H9 (cell line): ENCODE data around the gene ZNF366. TPM values are rescaled to one million over a fixed set of nuclear protein-coding genes. Genes with fewer than 3 reads are reported as not detected.

Source experiments
- DNase-seq: peaks from one replicate; pipeline ENCODE4 v3.0.0-alpha.2; 2017
- H2AFZ ChIP-seq: one replicate; pipeline ENCODE4 v1.6.1; 2013; ENCODE audit warnings: mild to moderate bottlenecking, low read length, control low read depth, moderate library complexity
- H2AK5ac ChIP-seq: 2 replicates; pipeline ENCODE4 v1.6.1; 2013; ENCODE audit warnings: low read length, control low read depth, mixed read lengths; ENCODE audit not compliant: insufficient read length
- H2BK120ac ChIP-seq: one replicate; pipeline ENCODE4 v1.6.1; 2013; ENCODE audit warnings: low read depth, mild to moderate bottlenecking, low read length, control low read depth, inconsistent platforms; ENCODE audit not compliant: poor library complexity, severe bottlenecking
- H2BK12ac ChIP-seq: 2 replicates; pipeline ENCODE4 v1.6.1; 2013; ENCODE audit warnings: low read length, control low read depth, mixed read lengths, low read depth; ENCODE audit not compliant: insufficient read length
- H2BK15ac ChIP-seq: 2 replicates; pipeline ENCODE4 v1.6.1; 2013; ENCODE audit warnings: low read depth, low read length, control low read depth
- H2BK20ac ChIP-seq: one replicate; pipeline ENCODE4 v1.6.1; 2013; ENCODE audit warnings: low read depth, mild to moderate bottlenecking, low read length, control low read depth, inconsistent platforms; ENCODE audit not compliant: poor library complexity, severe bottlenecking
- H2BK5ac ChIP-seq: 2 replicates; pipeline ENCODE4 v1.6.1; 2013; ENCODE audit warnings: low read length, control low read depth, mixed read lengths; ENCODE audit not compliant: insufficient read length
- H3K14ac ChIP-seq: 2 replicates; pipeline ENCODE4 v1.6.1; 2013; ENCODE audit warnings: low read length, control low read depth; ENCODE audit not compliant: insufficient read depth
- H3K18ac ChIP-seq: 2 replicates; pipeline ENCODE4 v1.6.1; 2013; ENCODE audit warnings: low read depth, mild to moderate bottlenecking, mixed read lengths, low read length, control low read depth; ENCODE audit not compliant: insufficient read length
- H3K23ac ChIP-seq: 2 replicates; pipeline ENCODE4 v1.6.1; 2013; ENCODE audit warnings: low read length, control low read depth, mixed read lengths, low read depth; ENCODE audit not compliant: insufficient read length
- H3K23me2 ChIP-seq: 2 replicates; pipeline ENCODE4 v1.6.1; 2013; ENCODE audit warnings: low read depth, mild to moderate bottlenecking, mixed read lengths, low read length, control low read depth; ENCODE audit not compliant: insufficient read length, poor library complexity, severe bottlenecking
- H3K27ac ChIP-seq: 2 replicates; pipeline ENCODE4 v1.5.1; 2013; ENCODE audit warnings: low read length, control low read depth, mixed read lengths, low read depth; ENCODE audit not compliant: insufficient read length
- H3K27me3 ChIP-seq: 2 replicates; pipeline ENCODE4 v1.6.1; 2013; ENCODE audit warnings: low read length, control low read depth, inconsistent platforms; ENCODE audit not compliant: insufficient read depth
- H3K4ac ChIP-seq: 2 replicates; pipeline ENCODE4 v1.6.1; 2013; ENCODE audit warnings: low read depth, mild to moderate bottlenecking, control low read depth, inconsistent platforms, low read length, moderate library complexity
- H3K4me1 ChIP-seq: 2 replicates; pipeline ENCODE4 v1.6.1; 2013; ENCODE audit warnings: low read length, control low read depth, inconsistent platforms; ENCODE audit not compliant: insufficient read depth
- H3K4me2 ChIP-seq: 2 replicates; pipeline ENCODE4 v1.6.1; 2013; ENCODE audit warnings: low read length, control low read depth, mixed read lengths; ENCODE audit not compliant: insufficient read length, insufficient read depth
- H3K56ac ChIP-seq: 2 replicates; pipeline ENCODE4 v1.6.1; 2013; ENCODE audit warnings: low read depth, mild to moderate bottlenecking, mixed read lengths, low read length, control low read depth; ENCODE audit not compliant: insufficient read length
- H3K79me1 ChIP-seq: 2 replicates; pipeline ENCODE4 v1.6.1; 2013; ENCODE audit warnings: low read depth, mild to moderate bottlenecking, moderate library complexity, low read length, control low read depth, inconsistent platforms; ENCODE audit not compliant: insufficient read depth, poor library complexity, severe bottlenecking
- H3K79me2 ChIP-seq: 2 replicates; pipeline ENCODE4 v1.6.1; 2013; ENCODE audit warnings: low read length, control low read depth, inconsistent platforms; ENCODE audit not compliant: insufficient read depth
- H3K9ac ChIP-seq: 2 replicates; pipeline ENCODE4 v1.6.1; 2013; ENCODE audit warnings: low read length, control low read depth, mixed read lengths; ENCODE audit not compliant: insufficient read length; ENCODE audit errors: extremely low read depth
- H3K9me3 ChIP-seq: one replicate; pipeline ENCODE4 v1.6.1; 2013; ENCODE audit warnings: low read depth, low read length, inconsistent platforms; ENCODE audit not compliant: control insufficient read depth
- H3T11ph ChIP-seq: one replicate; pipeline ENCODE4 v1.6.1; 2013; ENCODE audit warnings: mild to moderate bottlenecking, low read length, control low read depth, inconsistent platforms
- H4K20me1 ChIP-seq: one replicate; pipeline ENCODE4 v1.6.1; 2013; ENCODE audit not compliant: control insufficient read depth, insufficient read length, insufficient read depth
- H4K5ac ChIP-seq: 2 replicates; pipeline ENCODE4 v1.6.1; 2013; ENCODE audit warnings: low read depth, mild to moderate bottlenecking, mixed read lengths, low read length, control low read depth; ENCODE audit not compliant: insufficient read length
- H4K8ac ChIP-seq: replicated peaks from 2 replicates; pipeline ENCODE4 v1.6.1; 2013; ENCODE audit warnings: low read length, control low read depth, mixed read lengths, low read depth; ENCODE audit not compliant: insufficient read length
- H4K91ac ChIP-seq: 2 replicates; pipeline ENCODE4 v1.6.1; 2013; ENCODE audit warnings: low read depth, mild to moderate bottlenecking, moderate library complexity, mixed read lengths, low read length, control low read depth; ENCODE audit not compliant: insufficient read length
- H3K27ac Mint-ChIP-seq, 3 experiments: 2 replicates in 2 of 3; 3 replicates in 1 of 3; pipeline ENCODE4 v1.8.0; 2020 to 2021; ENCODE audit warnings: mixed read lengths in 3 of 3, mild to moderate bottlenecking in 1 of 3, moderate library complexity in 1 of 3
- H3K27me3 Mint-ChIP-seq: 2 replicates; pipeline ENCODE4 v1.8.0; 2021; ENCODE audit warnings: low read depth, mild to moderate bottlenecking, moderate library complexity, mixed read lengths
- H3K36me3 Mint-ChIP-seq, 3 experiments: 2 replicates in 2 of 3; 3 replicates in 1 of 3; pipeline ENCODE4 v1.8.0; 2020 to 2021; ENCODE audit warnings: low read depth in 3 of 3, mixed read lengths in 3 of 3; ENCODE audit not compliant: insufficient read depth in 1 of 3
- H3K4me1 Mint-ChIP-seq, 2 experiments: 2 replicates each; pipeline ENCODE4 v1.8.0; 2020; ENCODE audit warnings: mixed read lengths in 2 of 2
- H3K4me3 Mint-ChIP-seq, 2 experiments: 2 replicates in 1 of 2; 3 replicates in 1 of 2; pipeline ENCODE4 v1.8.0; 2020 to 2021; ENCODE audit warnings: mild to moderate bottlenecking in 2 of 2, mixed read lengths in 2 of 2, moderate library complexity in 1 of 2
- H3K9me3 Mint-ChIP-seq, 2 experiments: 2 replicates in 1 of 2; 3 replicates in 1 of 2; pipeline ENCODE4 v1.8.0; 2020; ENCODE audit warnings: mild to moderate bottlenecking in 2 of 2, mixed read lengths in 2 of 2, moderate library complexity in 1 of 2
- CTCF ChIP-seq: fragments of 200-600 bp; sonication (generic); conservative IDR thresholded peaks from 3 replicates; pipeline ENCODE4 v1.8.0; 2021; ENCODE audit warnings: antibody characterized with exemption, mild to moderate bottlenecking
- WGBS: extraction: QIAGEN DNeasy Blood & Tissue Kit; methylation state at CpG from one replicate; pipeline ENCODE4 v1.1.7; 2013; ENCODE audit warnings: missing lambda C conversion rate, low lambda C conversion rate, mixed read lengths; ENCODE audit not compliant: insufficient read length; ENCODE audit errors: extremely low coverage; 5-methylcytosine and 5-hydroxymethylcytosine counted together
- total RNA-seq: library from RNA; stranded (reverse); gene quantifications from 2 replicates; pipeline ENCODE4 v1.2.1, GENCODE V29; 2021

ZNF366 gene
- total RNA-seq, 1 experiment from 2014 or later, result not detected

GRCh38 chr5:72487177-72487576 lies 20.0 kb downstream of the ZNF366 start:
- Histone ChIP-seq H4K20me1 (no peaks in the 10 kb centered on the region), H3K27me3 (no peaks in the 10 kb centered on the region), H2BK5ac (no peak overlapping the region), H4K5ac (no peak overlapping the region), H3K23me2 (no peaks in the 10 kb centered on the region), H3K4me1 (peaks cover 9% of the 10 kb centered on the region; the same call in 1 of the 2 replicates), H2BK120ac (no peak overlapping the region), H2AFZ (no peak overlapping the region), H3K79me2 (no peaks in the 10 kb centered on the region), H3K79me1 (no peaks in the 10 kb centered on the region), H3K4me2 (no peak overlapping the region), H2BK20ac (no peak overlapping the region), H3K56ac (no peak overlapping the region), H3K9me3 (no peaks in the 10 kb centered on the region), H3K18ac (no peak overlapping the region), H2AK5ac (no peak overlapping the region), H3K23ac (no peak overlapping the region), H2BK12ac (no peak overlapping the region), H3K9ac (no peak overlapping the region), H3T11ph (no peak overlapping the region), H4K91ac (no peak overlapping the region), H4K8ac (no peak overlapping the region), H3K27ac (no peak overlapping the region), H2BK15ac (no peak overlapping the region), H3K14ac (no peak overlapping the region), H3K4ac (no peak overlapping the region)
- Mint-ChIP-seq H3K27ac (no peak overlapping the region; a peak in 1 of 7 replicates), H3K36me3 (no peaks in the 10 kb centered on the region), H3K4me1 (peaks cover 16 to 19% of the 10 kb centered on the region in 2 experiments), H3K27me3 (no peaks in the 10 kb centered on the region), H3K9me3 (peaks cover 0 to 3% of the 10 kb centered on the region in 2 experiments; a peak in 2 of 5 replicates), H3K4me3 (no peak overlapping the region)
- WGBS, result no CpG with 5 or more reads among the region's 2 CpGs
- DNase-seq, result no peak
- TF ChIP-seq CTCF, result no peak
